Neural progenitor cell (in vitro differentiated cells): Measurements from ENCODE around the gene RPH3AL.

Source experiments
- CTCF ChIP-seq: fragments of 200-600 bp; sonication (generic); IDR thresholded peaks from 2 replicates; pipeline ENCODE4 v1.5.1; 2017; ENCODE audit warnings: antibody characterized with exemption, mild to moderate bottlenecking
- EZH2 ChIP-seq: fragments of 200-600 bp; sonication (generic); IDR thresholded peaks from 2 replicates; pipeline ENCODE4 v1.6.1; 2017; ENCODE audit warnings: antibody characterized with exemption, mild to moderate bottlenecking, moderate library complexity
- EZH2phosphoT487 ChIP-seq: fragments of 200-600 bp; sonication (generic); IDR thresholded peaks from 2 replicates; pipeline ENCODE4 v1.6.1; 2017; ENCODE audit warnings: antibody characterized with exemption

GRCh38 chr17:181245-182049 is 171.2 kb downstream of the RPH3AL start, which contains the start of gene DOC2B:
- no peak for TF ChIP-seq CTCF
- no peak for TF ChIP-seq EZH2phosphoT487
- TF ChIP-seq EZH2: no peak
